Hematopoietic multipotent progenitor cell (in vitro differentiated cells): ENCODE data around the gene GLI3. TPM values are rescaled to one million over a fixed set of nuclear protein-coding genes. Genes with fewer than 3 reads are reported as not detected.

ENCODE experiments used
- DNase-seq, 3 donors: peaks; one replicate each; pipeline ENCODE4 v3.0.0-alpha.2; 2011 to 2015; ENCODE audit warnings: low read depth in 2 of 3, low spot score in 2 of 3
- total RNA-seq: library from RNA; depleted of rRNA; stranded (reverse); fragments of >200 nt; gene quantifications from one replicate; pipeline ENCODE4 v1.2.3, GENCODE V29; 2012

Gene GLI3
- total RNA-seq, 1 donor = 0.27 TPM

GRCh38 chr7:42108803-42109528, 128.0 kb downstream of the GLI3 start:
- no peak for DNase-seq

GRCh38 chr7:42107484-42108240, 129.3 kb downstream of the GLI3 start:
- DNase-seq = no peak

- DNase-seq = no peak
Measured at GRCh38 chr7:42106562-42106961, 130.4 kb downstream of the GLI3 start.

- DNase-seq = no peak
Measured at GRCh38 chr7:42105554-42106358, 131.3 kb downstream of the GLI3 start.

GRCh38 chr7:42104694-42105093, 132.3 kb downstream of the GLI3 start:
- DNase-seq = no peak

- no peak for DNase-seq
Measured at GRCh38 chr7:42104231-42104630, 132.8 kb downstream of the GLI3 start.

GRCh38 chr7:42103456-42103855, 133.6 kb downstream of the GLI3 start:
- DNase-seq = no peak

GRCh38 chr7:42103020-42103419, 134.0 kb downstream of the GLI3 start:
- DNase-seq = no peak

- DNase-seq = no peak
Measured at GRCh38 chr7:42102301-42102700, 134.7 kb downstream of the GLI3 start.

GRCh38 chr7:42100156-42100508, 136.9 kb downstream of the GLI3 start:
- no peak for DNase-seq

- DNase-seq = no peak
Measured at GRCh38 chr7:42099470-42100155, 137.4 kb downstream of the GLI3 start.

- DNase-seq = no peak
Measured at GRCh38 chr7:42099066-42099465, 137.9 kb downstream of the GLI3 start.

GRCh38 chr7:42097752-42098151, 139.3 kb downstream of the GLI3 start:
- no peak for DNase-seq

GRCh38 chr7:42096681-42097561, 140.1 kb downstream of the GLI3 start:
- no peak for DNase-seq

GRCh38 chr7:42096268-42096667, 140.7 kb downstream of the GLI3 start:
- no peak for DNase-seq

- no peak for DNase-seq
Measured at GRCh38 chr7:42095791-42096190, 141.2 kb downstream of the GLI3 start.

- DNase-seq = no peak
Measured at GRCh38 chr7:42093349-42093905, 143.6 kb downstream of the GLI3 start.

GRCh38 chr7:42091461-42092291, 145.3 kb downstream of the GLI3 start:
- DNase-seq = no peak

GRCh38 chr7:42090806-42091205, 146.2 kb downstream of the GLI3 start:
- no peak for DNase-seq
